HT-29 (cell line): Measurements from ENCODE around the gene PLAC1. TPM values are rescaled to one million over a fixed set of nuclear protein-coding genes. Genes with fewer than 3 reads are reported as not detected.

Experiments used
- DNase-seq: peaks from one replicate; pipeline ENCODE4 v3.0.0-alpha.2; 2015; ENCODE audit warnings: low spot score
- small RNA-seq: library from RNA; depleted of rRNA; stranded (forward); fragments of <200 nt; gene quantifications from one replicate; pipeline ENCODE3, GENCODE V24; 2014
- total RNA-seq: library from RNA; depleted of rRNA; stranded (reverse); fragments of >200 nt; shearing (Covaris generic); gene quantifications from 2 replicates; pipeline ENCODE4 v1.2.3, GENCODE V29; 2014; rRNA removed

Gene PLAC1
- total RNA-seq, 1 experiment from 2014 or later = not detected

- no peak for DNase-seq
Measured at GRCh38 chrX:134543288-134543687, 115.0 kb downstream of the PLAC1 start.

- DNase-seq = no peak
Measured at GRCh38 chrX:134542485-134542884, 115.8 kb downstream of the PLAC1 start.

- DNase-seq = no peak
Measured at GRCh38 chrX:134541906-134542305, 116.4 kb downstream of the PLAC1 start.

- no peak for DNase-seq
Measured at GRCh38 chrX:134538316-134538715, 120.0 kb downstream of the PLAC1 start.

- DNase-seq = no peak
Measured at GRCh38 chrX:134537179-134537955, 120.9 kb downstream of the PLAC1 start.

- no peak for DNase-seq
Measured at GRCh38 chrX:134533952-134534351, 124.3 kb downstream of the PLAC1 start.

GRCh38 chrX:134533352-134533751 is 124.9 kb downstream of the PLAC1 start:
- no peak for DNase-seq

- DNase-seq = no peak
Measured at GRCh38 chrX:134530845-134531244, 127.4 kb downstream of the PLAC1 start.

- DNase-seq = no peak
Measured at GRCh38 chrX:134529481-134529880, 128.8 kb downstream of the PLAC1 start.

- DNase-seq = no peak
Measured at GRCh38 chrX:134528960-134529359, 129.3 kb downstream of the PLAC1 start.

- no peak for DNase-seq
Measured at GRCh38 chrX:134526399-134526798, 131.9 kb downstream of the PLAC1 start.

- DNase-seq = no peak
Measured at GRCh38 chrX:134525086-134525792, 133.0 kb downstream of the PLAC1 start.

GRCh38 chrX:134524181-134524580 is 134.1 kb downstream of the PLAC1 start:
- no peak for DNase-seq

- DNase-seq = peak; percentile 82
Measured at GRCh38 chrX:134520860-134521390, 137.3 kb downstream of the PLAC1 start.

Small RNAs within 50 kb of the gene (small RNA-seq; reads per million reads assigned to genes)
- gene AC004383.1 (not detected), gene MIR450A1 (not detected), gene MIR450A2 (not detected), gene MIR450B (not detected), gene MIR503 (not detected), gene MIR542 (not detected)

Other genes with a start within 250 kb of the PLAC1 start
- 7.2 and 8.8 TPM in 2 replicates for gene HPRT1, start 198.3 kb downstream of the PLAC1 start, total RNA-seq
- 8.9 and 9.2 TPM in 2 replicates for gene PABIR2, start 138.7 kb upstream of the PLAC1 start, total RNA-seq